ENCODE results near the gene CRTC1.
A peak's percentile ranks its signal among the peaks of the same experiment; 100 is the strongest.

The CRTC1 gene, protein sequence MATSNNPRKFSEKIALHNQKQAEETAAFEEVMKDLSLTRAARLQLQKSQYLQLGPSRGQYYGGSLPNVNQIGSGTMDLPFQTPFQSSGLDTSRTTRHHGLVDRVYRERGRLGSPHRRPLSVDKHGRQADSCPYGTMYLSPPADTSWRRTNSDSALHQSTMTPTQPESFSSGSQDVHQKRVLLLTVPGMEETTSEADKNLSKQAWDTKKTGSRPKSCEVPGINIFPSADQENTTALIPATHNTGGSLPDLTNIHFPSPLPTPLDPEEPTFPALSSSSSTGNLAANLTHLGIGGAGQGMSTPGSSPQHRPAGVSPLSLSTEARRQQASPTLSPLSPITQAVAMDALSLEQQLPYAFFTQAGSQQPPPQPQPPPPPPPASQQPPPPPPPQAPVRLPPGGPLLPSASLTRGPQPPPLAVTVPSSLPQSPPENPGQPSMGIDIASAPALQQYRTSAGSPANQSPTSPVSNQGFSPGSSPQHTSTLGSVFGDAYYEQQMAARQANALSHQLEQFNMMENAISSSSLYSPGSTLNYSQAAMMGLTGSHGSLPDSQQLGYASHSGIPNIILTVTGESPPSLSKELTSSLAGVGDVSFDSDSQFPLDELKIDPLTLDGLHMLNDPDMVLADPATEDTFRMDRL

GRCh38 chr19:18683109-18683957 lies at the start of gene CRTC1:
Gene CRTC1, plus strand, starts transcription at chr19:18683680. Its CDS starts 23 bp downstream, at chr19:18683703.
- DNase-seq, result peak; percentile 97

GRCh38 chr19:18634612-18635297 lies 48.7 kb upstream of the CRTC1 start:
- DNase-seq, result no peak

DNA sequence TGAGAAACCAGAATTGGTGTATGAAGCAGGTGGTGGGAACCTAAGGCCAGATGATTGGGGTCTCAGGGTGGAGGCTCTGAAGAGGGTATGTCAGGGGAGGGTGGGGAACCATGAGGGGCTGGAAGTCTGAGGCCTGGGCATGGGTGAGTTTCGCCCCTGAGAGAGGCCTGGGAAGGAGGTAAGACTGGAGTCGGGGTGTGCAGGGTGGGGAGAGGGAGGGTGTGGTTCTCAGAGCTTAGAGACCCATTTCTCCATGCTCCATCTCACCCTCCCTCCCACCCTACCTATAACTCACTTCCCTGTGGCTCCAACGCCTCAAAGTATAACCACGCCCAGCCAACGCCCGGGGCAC lies 47.7 kb upstream of the CRTC1 start:
- no peak for DNase-seq

DNA sequence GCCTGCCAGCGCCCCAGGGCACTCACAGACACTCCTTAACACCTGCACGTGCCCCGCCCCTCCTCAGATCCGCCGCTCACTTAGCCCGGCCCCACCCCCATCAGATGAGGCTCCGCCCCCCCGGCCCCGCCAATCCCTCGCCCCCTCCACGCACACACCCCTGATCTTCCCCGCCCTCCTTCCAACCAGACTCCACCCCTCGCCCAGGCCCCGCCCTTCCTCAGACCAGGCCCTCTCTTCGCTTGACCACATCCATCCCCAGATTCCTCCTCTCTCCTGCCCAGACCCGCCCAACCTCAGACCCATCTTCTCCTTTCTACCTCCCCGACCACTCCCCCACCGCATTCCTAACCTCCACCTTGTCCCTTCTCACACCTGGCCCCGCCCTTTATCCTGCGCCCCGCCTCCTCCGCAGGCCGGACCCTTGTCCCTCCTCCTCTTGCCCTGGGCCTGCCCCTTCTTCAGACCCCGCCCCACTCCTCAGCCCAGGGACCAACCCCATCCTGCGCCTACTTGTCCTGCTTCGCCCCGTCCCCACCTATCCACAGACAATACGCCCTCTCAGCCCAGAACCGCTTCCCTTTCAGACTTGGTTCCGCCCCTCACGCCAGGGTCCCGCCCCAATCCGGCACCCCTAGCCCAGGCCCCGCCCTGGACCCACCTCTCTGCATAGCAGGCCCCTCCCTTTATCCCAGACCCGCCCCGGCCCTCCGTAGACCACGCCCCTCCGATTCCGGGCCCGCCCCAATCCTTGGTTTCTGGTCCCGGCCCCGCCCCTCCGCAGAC lies 47.1 kb upstream of the CRTC1 start:
- DNase-seq, result peak; percentile 100

GRCh38 chr19:18636969-18637629 lies 46.4 kb upstream of the CRTC1 start, which contains the start of gene KLHL26:
Gene KLHL26, plus strand, starts transcription at chr19:18637028. Its CDS starts 27 bp downstream, at chr19:18637055.
- DNase-seq, result peak; percentile 27

DNA sequence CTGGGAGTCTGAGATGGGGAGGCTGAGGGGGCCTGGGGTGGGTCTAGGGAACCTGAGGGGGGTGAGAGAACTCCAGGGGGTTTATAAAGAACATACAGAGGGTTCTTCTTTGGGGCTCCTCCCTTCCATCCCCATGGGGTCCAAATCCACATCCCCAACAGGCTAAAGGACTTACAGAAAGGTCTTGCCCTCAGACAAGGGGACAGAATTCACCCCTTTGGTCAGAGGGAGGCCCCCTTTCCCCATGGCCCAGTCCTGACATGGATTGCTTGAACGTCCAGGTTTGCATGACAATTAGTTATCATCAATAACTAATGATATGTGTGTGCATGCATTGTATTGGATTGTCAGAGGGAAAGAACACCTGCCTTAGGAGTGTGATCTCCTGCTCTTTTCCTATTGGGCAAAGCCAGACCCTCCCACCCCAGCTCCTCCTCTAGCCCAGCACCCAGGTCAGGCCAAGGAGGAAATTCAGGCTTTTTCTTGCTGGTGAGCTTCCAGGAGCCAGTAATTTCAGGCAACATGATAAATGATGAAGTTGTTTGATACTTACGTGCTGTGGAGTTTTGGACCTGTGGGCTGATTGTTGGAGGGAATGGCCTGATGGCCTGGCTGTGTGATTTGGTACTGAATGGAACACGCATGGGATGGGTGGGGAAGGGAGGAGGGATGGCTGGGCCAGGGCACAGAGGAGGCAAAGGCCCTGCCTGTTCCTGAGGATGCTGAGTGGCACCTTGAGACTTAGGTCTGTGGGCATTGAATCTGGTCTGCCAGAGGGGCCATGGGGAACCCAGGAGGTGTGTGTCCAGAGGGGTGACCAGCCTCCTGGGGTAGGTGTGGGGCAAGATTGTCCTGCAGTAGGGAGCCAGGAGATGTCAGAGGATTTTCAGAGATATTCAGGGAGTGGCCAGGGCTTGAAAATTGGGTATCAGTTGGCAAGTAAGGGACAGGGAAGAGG lies 45.5 kb upstream of the CRTC1 start:
- DNase-seq, result no peak

DNA sequence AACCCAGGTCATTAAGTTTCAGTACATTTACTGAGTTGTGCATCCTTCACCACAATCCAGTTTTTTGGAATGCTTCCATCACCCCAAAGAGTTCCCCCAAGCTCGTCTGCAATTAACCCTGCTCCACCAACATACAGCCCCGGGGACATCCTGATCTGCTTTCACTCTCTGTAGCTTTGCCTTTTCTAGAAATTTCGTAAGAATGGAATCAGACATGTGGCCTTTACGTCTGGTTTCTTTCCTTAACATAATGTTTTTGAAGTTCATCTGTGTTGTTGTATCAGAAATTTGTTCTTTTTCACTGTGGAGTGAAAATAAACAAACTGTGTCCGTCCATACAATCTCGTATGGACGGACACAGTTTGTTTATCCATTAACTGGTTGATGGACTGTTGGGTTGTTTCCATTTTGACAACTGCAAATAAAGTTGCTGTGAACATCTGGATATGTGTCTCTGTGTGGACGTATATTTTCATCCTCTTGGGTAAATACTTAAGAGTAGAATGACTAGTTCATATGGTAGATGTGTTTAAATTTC lies 43.7 kb upstream of the CRTC1 start:
- no peak for DNase-seq

DNA sequence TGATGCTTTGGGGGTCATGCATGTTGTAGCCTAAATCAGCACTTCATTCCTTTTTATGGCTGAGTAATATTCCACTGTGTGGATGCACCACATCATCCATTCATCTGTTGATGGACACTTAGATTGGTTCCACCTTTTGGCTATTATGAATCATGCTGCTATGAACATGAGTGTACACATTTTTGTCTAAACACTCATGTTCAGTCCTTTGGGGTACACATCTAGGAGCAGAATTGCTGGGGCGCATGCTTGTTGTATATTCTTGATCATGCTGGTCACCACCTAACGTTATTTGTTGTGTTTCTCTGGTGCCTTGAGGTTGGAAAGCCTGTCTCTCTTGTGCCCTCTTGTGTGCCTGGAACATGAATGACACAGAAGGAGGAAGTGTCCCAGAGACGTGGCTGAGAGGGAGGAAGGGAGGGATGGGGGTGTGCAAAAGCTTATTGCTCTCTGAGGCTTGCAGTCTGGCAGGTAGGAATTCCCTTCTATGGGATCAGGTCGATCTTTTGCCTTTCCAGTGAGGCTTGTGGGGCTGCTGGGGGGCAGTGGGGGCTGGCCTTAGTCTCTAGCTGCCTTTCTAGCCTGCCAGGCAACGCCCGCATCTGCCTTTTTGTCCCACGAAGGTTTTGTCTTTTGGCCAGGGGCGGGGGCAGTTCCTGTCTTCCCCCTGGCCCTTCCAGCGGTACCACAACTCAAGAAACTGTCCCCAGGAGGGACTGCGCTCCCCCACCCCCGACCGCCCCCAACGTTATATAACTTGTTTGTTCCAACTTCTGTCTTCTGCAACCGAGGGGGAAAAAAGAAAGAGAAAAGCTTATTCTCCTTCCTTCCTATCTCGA lies 39.1 kb upstream of the CRTC1 start:
- no peak for DNase-seq

DNA sequence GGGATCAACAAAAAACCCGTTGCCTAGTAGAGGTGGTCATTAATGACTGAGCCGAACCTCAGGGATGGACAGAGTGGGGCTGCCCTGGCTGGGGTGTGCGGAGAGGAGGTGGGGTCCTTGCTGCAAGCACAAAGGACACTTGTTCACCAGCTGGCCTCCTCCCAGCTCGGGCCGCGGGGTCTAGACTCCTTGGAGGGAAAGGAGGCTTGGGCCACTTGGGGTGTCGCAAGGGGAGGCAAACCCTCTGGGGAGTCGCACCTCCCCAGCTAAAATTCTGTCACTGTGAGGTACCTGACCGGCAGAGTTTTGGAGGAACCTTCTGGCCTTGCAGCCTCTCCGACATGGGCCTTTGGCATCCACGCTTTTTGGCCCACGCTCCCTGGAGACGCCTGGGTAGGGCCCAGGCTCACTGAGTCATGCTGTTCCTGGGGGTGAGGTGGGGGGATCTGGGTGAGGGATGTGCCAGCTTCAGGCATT lies 38.4 kb upstream of the CRTC1 start:
- no peak for DNase-seq

DNA sequence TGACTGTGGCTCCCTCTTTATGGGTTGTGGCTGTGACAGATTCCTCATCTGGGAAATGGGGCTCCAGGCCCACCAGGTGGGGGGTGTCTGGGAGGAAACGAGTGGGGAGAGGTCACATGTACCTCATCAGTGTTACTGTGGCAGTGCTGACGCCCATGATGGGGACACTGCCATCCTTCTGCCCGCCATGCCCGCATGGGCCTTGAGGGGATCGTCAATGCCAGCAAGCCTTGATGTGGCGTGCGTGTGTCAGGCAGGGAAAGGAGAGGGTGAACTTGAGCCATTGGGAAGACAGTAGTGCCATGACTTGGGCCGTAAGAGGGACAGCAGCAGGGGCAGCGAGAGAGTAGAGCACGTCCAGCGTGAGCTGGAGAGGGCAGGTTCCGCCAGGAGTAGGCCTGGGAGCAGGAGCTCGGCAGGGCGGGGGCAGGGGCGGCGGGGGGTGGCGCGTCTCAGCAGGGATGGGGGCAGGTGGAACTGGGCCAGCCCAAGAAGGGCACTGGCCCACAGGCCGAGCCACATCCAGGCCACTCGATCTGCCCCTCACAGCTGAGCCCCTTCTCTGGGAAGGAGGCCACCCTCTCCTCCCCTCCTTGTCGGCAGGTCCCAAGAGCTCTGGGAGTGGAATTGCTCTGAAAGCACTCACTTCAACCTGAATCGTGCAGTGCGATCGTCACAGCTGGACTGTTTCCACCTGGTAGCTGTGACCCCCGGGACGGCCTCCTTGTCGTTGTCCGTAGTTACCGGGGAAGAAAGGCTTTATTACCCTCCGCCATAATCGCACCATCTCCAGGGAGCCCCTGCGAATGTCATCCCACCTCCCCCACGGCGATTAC lies 36.7 kb upstream of the CRTC1 start:
- no peak for DNase-seq

GRCh38 chr19:18647371-18647767 lies 36.1 kb upstream of the CRTC1 start:
- DNase-seq, result no peak

DNA sequence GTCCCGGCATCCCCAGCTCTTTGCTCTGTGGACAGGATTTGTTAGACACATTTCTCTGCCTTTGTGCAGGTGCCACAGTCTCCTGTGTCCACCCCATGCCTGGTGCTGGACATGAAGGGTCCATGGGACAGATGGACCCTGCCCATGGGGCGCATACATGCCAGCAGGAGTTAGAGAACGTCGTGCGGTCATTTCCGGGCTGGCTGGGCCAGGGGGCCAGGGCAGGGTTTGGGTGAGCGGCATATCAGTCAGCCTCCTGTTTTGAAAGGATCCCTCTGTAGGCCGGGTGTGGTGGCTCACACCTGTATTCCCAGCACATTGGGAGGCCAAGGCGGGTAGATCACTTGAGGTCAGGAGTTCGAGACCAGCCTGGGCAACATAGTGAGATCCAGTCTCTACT lies 35.7 kb upstream of the CRTC1 start:
- no peak for DNase-seq

- DNase-seq, result no peak
Measured at GRCh38 chr19:18648973-18649315, 34.5 kb upstream of the CRTC1 start.

GRCh38 chr19:18649371-18650020 lies 34.0 kb upstream of the CRTC1 start:
- no peak for DNase-seq

- no peak for DNase-seq
Measured at GRCh38 chr19:18650021-18650390, 33.5 kb upstream of the CRTC1 start.

DNA sequence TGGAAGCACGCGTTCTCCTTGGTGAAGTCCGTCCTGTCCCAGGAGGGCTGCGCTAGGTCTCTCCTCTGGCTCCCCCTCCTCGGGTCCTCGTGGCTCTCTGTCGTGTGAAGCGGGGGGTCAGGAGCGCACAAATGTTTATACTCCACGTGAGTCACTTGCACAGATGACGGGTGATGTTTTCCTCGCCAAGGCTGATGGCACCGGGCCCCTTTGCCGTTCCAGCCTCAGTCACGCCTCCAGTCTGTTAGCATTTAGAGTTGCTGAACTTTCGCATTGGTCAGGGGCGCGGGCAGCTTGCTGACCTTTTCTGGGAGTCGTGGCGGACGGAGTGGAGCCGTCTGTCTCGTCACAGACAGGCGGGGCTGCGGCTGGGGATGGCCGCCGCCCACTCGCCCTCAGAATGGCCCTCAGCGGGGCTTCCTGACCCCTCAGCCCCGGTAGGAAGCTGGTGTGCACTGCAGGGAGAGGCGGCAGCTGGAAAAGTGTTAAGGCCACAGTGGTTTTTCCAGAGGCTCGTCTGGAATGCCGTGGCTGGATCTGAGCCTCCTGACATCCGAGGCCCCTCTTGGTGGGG lies 32.9 kb upstream of the CRTC1 start:
- no peak for DNase-seq

DNA sequence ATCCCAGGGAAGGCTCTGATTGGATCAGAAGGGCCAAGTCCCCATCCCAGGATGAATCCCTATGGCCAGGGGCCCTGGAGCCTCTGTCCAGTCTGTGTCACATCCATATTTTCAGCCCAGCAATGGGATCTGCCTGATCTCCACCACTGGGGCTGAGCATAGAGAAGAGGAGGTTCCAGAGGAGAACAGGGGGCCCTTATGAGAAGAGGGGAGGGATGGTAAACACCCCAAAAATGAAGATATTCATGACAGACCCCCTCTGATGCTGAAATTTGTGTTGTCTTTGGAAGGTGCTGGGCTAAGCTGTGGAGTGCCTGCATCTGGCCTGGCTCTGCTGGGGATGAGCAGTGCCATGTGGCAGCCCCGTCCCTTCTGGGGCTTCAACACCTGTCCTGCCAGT lies 32.2 kb upstream of the CRTC1 start:
- DNase-seq, result no peak
